ENCODE results near the gene XIRP2. TPM values are rescaled to one million over a fixed set of nuclear protein-coding genes. Genes with fewer than 3 reads are reported as not detected.

XIRP2 gene
- total RNA-seq, 1 donor from 2014 or later, result 35.7 TPM

GRCh38 chr2:166926657-166927056, 38.4 kb downstream of the XIRP2 start:
- no peak for DNase-seq (ENCODE audit: low read depth)

- no peak for DNase-seq (ENCODE audit: low read depth)
Measured at GRCh38 chr2:166932032-166932431, 43.8 kb downstream of the XIRP2 start.

GRCh38 chr2:166934817-166935216, 46.5 kb downstream of the XIRP2 start:
- DNase-seq (ENCODE audit: low read depth), result no peak

GRCh38 chr2:166942377-166942776, 54.1 kb downstream of the XIRP2 start:
- DNase-seq (ENCODE audit: low read depth), result no peak

GRCh38 chr2:166944909-166945308, 56.6 kb downstream of the XIRP2 start:
- DNase-seq (ENCODE audit: low read depth), result no peak

GRCh38 chr2:166957686-166958085, 69.4 kb downstream of the XIRP2 start:
- no peak for DNase-seq (ENCODE audit: low read depth)

GRCh38 chr2:166958986-166959481, 70.8 kb downstream of the XIRP2 start:
- no peak for DNase-seq (ENCODE audit: low read depth)

- DNase-seq (ENCODE audit: low read depth), result no peak
Measured at GRCh38 chr2:166959556-166959955, 71.3 kb downstream of the XIRP2 start.

GRCh38 chr2:166960702-166961270, 72.5 kb downstream of the XIRP2 start:
- DNase-seq (ENCODE audit: low read depth), result no peak

- no peak for DNase-seq (ENCODE audit: low read depth)
Measured at GRCh38 chr2:166961933-166962332, 73.7 kb downstream of the XIRP2 start.

- no peak for DNase-seq (ENCODE audit: low read depth)
Measured at GRCh38 chr2:166969486-166969885, 81.2 kb downstream of the XIRP2 start.

- no peak for DNase-seq (ENCODE audit: low read depth)
Measured at GRCh38 chr2:166972002-166972401, 83.7 kb downstream of the XIRP2 start.

GRCh38 chr2:166972418-166972817, 84.1 kb downstream of the XIRP2 start:
- DNase-seq (ENCODE audit: low read depth), result no peak

GRCh38 chr2:166984188-166984587, 95.9 kb downstream of the XIRP2 start:
- DNase-seq (ENCODE audit: low read depth), result no peak

- DNase-seq (ENCODE audit: low read depth), result no peak
Measured at GRCh38 chr2:166984797-166985196, 96.5 kb downstream of the XIRP2 start.

GRCh38 chr2:166994588-166995336, 106.5 kb downstream of the XIRP2 start:
- no peak for DNase-seq (ENCODE audit: low read depth)

- DNase-seq (ENCODE audit: low read depth), result no peak
Measured at GRCh38 chr2:166996465-166996864, 108.2 kb downstream of the XIRP2 start.

GRCh38 chr2:167001165-167001564, 112.9 kb downstream of the XIRP2 start:
- DNase-seq (ENCODE audit: low read depth), result no peak

- no peak for DNase-seq (ENCODE audit: low read depth)
Measured at GRCh38 chr2:167005096-167005495, 116.8 kb downstream of the XIRP2 start.

- DNase-seq (ENCODE audit: low read depth), result no peak
Measured at GRCh38 chr2:167013227-167013626, 124.9 kb downstream of the XIRP2 start.

GRCh38 chr2:167015806-167016205, 127.5 kb downstream of the XIRP2 start:
- no peak for DNase-seq (ENCODE audit: low read depth)

GRCh38 chr2:167017021-167017420, 128.7 kb downstream of the XIRP2 start:
- DNase-seq (ENCODE audit: low read depth), result no peak

- DNase-seq (ENCODE audit: low read depth), result no peak
Measured at GRCh38 chr2:167018590-167018989, 130.3 kb downstream of the XIRP2 start.

Data from myocyte (in vitro differentiated cells).